SK-N-SH (cell line): ENCODE results near the gene SLC51A. TPM values are rescaled to one million over a fixed set of nuclear protein-coding genes. Genes with fewer than 3 reads are reported as not detected.

Experiments
- CTCF ChIA-PET: fragments of 300-600, 350-600 bp; formaldehyde crosslinking; extraction: SDS; loops from one replicate; lab custom pipeline; 2021; lab: Yijun Ruan, JAX
- POLR2A ChIA-PET: fragments of 350-600 bp; sonication (Branson Sonifier 250); formaldehyde crosslinking; extraction: SDS; loops from one replicate; lab custom pipeline; 2020; ENCODE audit warnings: antibody characterized with exemption, inconsistent platforms; lab: Yijun Ruan, JAX
- DNase-seq: peaks from one replicate; pipeline ENCODE4 v3.0.0; 2012
- H2AFZ ChIP-seq: fragments of 200-600 bp; sonication (generic); 2 replicates; pipeline ENCODE4 v1.8.1; 2016; ENCODE audit warnings: antibody characterized with exemption, mild to moderate bottlenecking, low read depth
- H3F3A ChIP-seq: fragments of 200-600 bp; sonication (generic); replicated peaks from 2 replicates; pipeline ENCODE3; 2016; ENCODE audit warnings: antibody characterized with exemption, mild to moderate bottlenecking; ENCODE audit not compliant: insufficient read depth
- H3K27ac ChIP-seq, 2 experiments: fragments of 200-500 bp in 1 of 2; fragments of 200-600 bp in 1 of 2; sonication (Bioruptor generic) in 1 of 2; sonication (generic), shearing (Covaris generic) in 1 of 2; 2 replicates each; pipeline versions ENCODE4 v1.5.1 to v1.6.1; 2014 to 2016; ENCODE audit warnings: low read depth in 2 of 2, inconsistent platforms in 1 of 2, low read length in 1 of 2, mild to moderate bottlenecking in 1 of 2, mixed read lengths in 1 of 2
- H3K27me3 ChIP-seq: fragments of 200-600 bp; sonication (generic), shearing (Covaris generic); 2 replicates; pipeline ENCODE4 v1.6.1; 2016; ENCODE audit warnings: mixed run types; ENCODE audit not compliant: insufficient read depth
- H3K36me3 ChIP-seq, 2 experiments: fragments of 200-500 bp in 1 of 2; fragments of 200-600 bp in 1 of 2; sonication (Bioruptor generic) in 1 of 2; sonication (generic) in 1 of 2; replicated peaks in 1 of 2; 2 replicates each; pipeline versions ENCODE3 to v1.5.1; 2014 to 2016; ENCODE audit warnings: low read length in 1 of 2, mild to moderate bottlenecking in 1 of 2; ENCODE audit not compliant: insufficient read depth in 2 of 2, control insufficient read depth in 1 of 2
- H3K4me1 ChIP-seq, 2 experiments: fragments of 200-500 bp in 1 of 2; fragments of 200-600 bp in 1 of 2; sonication (Bioruptor generic) in 1 of 2; sonication (generic), shearing (Covaris generic) in 1 of 2; 2 replicates each; pipeline versions ENCODE4 v1.5.1 to v1.6.1; 2014 to 2016; ENCODE audit warnings: low read depth in 1 of 2, low read length in 1 of 2, mixed run types in 1 of 2; ENCODE audit not compliant: insufficient read depth in 2 of 2, control insufficient read depth in 1 of 2
- H3K4me2 ChIP-seq: fragments of 200-600 bp; sonication (generic), shearing (Covaris generic); 2 replicates; pipeline ENCODE4 v1.6.1; 2017; ENCODE audit warnings: mixed run types
- H3K4me3 ChIP-seq, 2 experiments: fragments of 200-500 bp in 1 of 2; fragments of 200-600 bp in 1 of 2; sonication (Bioruptor generic) in 1 of 2; sonication (generic), shearing (Covaris generic) in 1 of 2; 2 replicates each; pipeline versions ENCODE4 v1.5.1 to v1.8.1; 2014 to 2016; ENCODE audit warnings: low read depth in 2 of 2, inconsistent platforms in 1 of 2, low read length in 1 of 2, mild to moderate bottlenecking in 1 of 2, mixed read lengths in 1 of 2, moderate library complexity in 1 of 2
- H3K79me2 ChIP-seq: fragments of 200-600 bp; sonication (generic); 2 replicates; pipeline ENCODE4 v1.8.1; 2017; ENCODE audit warnings: mild to moderate bottlenecking; ENCODE audit not compliant: insufficient read depth
- H3K9ac ChIP-seq: fragments of 200-600 bp; sonication (generic); 2 replicates; pipeline ENCODE4 v1.6.1; 2017; ENCODE audit warnings: mixed run types
- H3K9me2 ChIP-seq: fragments of 200-600 bp; sonication (generic); 2 replicates; pipeline ENCODE4 v1.6.1; 2017; ENCODE audit warnings: mixed run types
- H3K9me3 ChIP-seq: fragments of 200-600 bp; sonication (generic); 2 replicates; pipeline ENCODE4 v1.6.1; 2017; ENCODE audit warnings: mixed run types, mild to moderate bottlenecking, moderate library complexity
- H4K20me1 ChIP-seq: fragments of 200-600 bp; sonication (generic); 2 replicates; pipeline ENCODE4 v1.6.1; 2017; ENCODE audit warnings: mild to moderate bottlenecking, mixed run types; ENCODE audit not compliant: insufficient read depth
- FOXM1 ChIP-seq: IDR thresholded peaks from 2 replicates; pipeline ENCODE4 v1.4.0; 2012; ENCODE audit warnings: low read depth, mild to moderate bottlenecking
- JUND ChIP-seq: IDR thresholded peaks from 2 replicates; pipeline ENCODE4 v1.4.0; 2012
- MEF2A ChIP-seq: IDR thresholded peaks from 2 replicates; pipeline ENCODE4 v1.4.0; 2012; ENCODE audit warnings: low read depth, borderline replicate concordance
- POLR2AphosphoS5 ChIP-seq: IDR thresholded peaks from 2 replicates; pipeline ENCODE4 v1.6.1; 2012; ENCODE audit warnings: low read depth, low read length
- RAD21 ChIP-seq: IDR thresholded peaks from 2 replicates; pipeline ENCODE4 v1.6.1; 2012; ENCODE audit warnings: mild to moderate bottlenecking, low read length
- RCOR1 ChIP-seq: fragments of 150-350 bp; IDR thresholded peaks from 2 replicates; pipeline ENCODE4 v1.6.1; 2017; ENCODE audit warnings: antibody characterized with exemption, low read length
- RFX5 ChIP-seq: IDR thresholded peaks from 2 replicates; pipeline ENCODE4 v1.6.1; 2012; ENCODE audit warnings: mild to moderate bottlenecking, improper control_type of control experiment, low read length
- SIN3A ChIP-seq: IDR thresholded peaks from 2 replicates; pipeline ENCODE4 v1.6.1; 2012; ENCODE audit warnings: low read depth, mild to moderate bottlenecking, low read length, moderate library complexity, borderline replicate concordance
- TAF1 ChIP-seq: IDR thresholded peaks from 2 replicates; pipeline ENCODE4 v1.6.1; 2012; ENCODE audit warnings: low read depth, mild to moderate bottlenecking, low read length, moderate library complexity, borderline replicate concordance
- YY1 ChIP-seq: IDR thresholded peaks from 2 replicates; pipeline ENCODE4 v1.4.0; 2012; ENCODE audit warnings: low read depth, mild to moderate bottlenecking
- WGBS: methylation state at CpG from one replicate; pipeline ENCODE4 v1.1.6; 2017; ENCODE audit warnings: low lambda C conversion rate; 5-methylcytosine and 5-hydroxymethylcytosine counted together
- polyA plus RNA-seq, 3 experiments: library from polyadenylated mRNA; depleted of rRNA; stranded (reverse); fragments of >200 nt; gene quantifications; 2 replicates each; pipeline ENCODE4 v1.2.3, GENCODE V29; 2012
- TF ChIP-seq, protein P1 (sequence below): IDR thresholded peaks from 2 replicates; pipeline ENCODE4 v1.6.1; 2012; ENCODE audit warnings: mild to moderate bottlenecking, low read depth, low read length, moderate library complexity
- TF ChIP-seq, protein P2 (sequence below): fragments of 150-350 bp; IDR thresholded peaks from 2 replicates; pipeline ENCODE4 v1.6.1; 2017; ENCODE audit warnings: antibody characterized with exemption, low read length, low read depth, borderline replicate concordance
- TF ChIP-seq, protein P3 (sequence below): IDR thresholded peaks from 2 replicates; pipeline ENCODE4 v1.4.0; 2012; ENCODE audit warnings: low read depth, borderline replicate concordance

Gene SLC51A
- polyA plus RNA-seq, 1 of the 3 experiments (the other 2 are of a cell fraction), result not detected

DNA sequence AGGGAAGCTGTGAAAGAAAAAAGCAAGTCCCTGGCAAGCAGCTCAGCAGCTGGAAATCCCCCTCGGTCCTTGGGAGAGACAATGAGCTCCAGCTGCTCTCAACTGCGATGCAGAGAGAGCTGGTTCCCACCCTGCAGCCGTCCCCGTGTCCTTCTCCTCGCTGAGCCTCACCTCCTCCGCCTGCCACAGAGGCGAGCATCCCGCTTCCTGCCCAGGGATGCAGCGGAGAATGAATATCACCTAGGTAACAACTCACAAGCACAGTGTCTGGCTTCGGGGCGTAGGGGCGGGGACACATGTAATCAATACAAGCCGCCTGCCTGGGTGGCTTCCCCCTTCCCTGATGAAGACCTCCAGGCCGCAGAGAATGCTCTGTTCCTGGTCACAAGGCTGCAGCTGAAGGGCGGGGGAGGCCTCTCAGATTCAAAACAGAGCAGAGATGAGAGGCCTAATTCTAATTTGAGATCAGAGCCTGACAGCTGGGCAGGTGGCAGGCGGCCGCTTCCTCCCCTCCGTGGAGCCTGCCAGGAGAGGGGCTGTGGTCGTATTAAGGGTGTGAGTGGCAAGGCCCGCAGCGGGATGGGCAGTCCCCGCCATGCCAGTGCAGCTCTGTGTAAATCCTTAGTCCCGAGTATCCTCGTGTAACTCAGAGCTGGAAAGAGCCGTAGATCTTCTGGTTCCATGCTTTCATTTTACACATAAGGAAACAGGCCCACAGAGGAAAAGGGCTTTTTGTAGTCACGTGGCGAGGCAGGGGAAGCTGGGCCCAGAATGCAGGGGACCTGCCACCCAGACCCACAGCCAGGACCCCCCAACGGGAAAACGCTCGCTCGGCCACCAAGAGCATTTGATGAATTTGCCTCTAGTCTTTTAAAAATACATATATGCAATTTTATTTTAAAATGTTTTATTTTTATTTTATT, 29.4 kb upstream of the SLC51A start (continued):
- TF ChIP-seq POLR2AphosphoS5, result no peak
- no peak for TF ChIP-seq RAD21
- TF ChIP-seq, protein P1, sequence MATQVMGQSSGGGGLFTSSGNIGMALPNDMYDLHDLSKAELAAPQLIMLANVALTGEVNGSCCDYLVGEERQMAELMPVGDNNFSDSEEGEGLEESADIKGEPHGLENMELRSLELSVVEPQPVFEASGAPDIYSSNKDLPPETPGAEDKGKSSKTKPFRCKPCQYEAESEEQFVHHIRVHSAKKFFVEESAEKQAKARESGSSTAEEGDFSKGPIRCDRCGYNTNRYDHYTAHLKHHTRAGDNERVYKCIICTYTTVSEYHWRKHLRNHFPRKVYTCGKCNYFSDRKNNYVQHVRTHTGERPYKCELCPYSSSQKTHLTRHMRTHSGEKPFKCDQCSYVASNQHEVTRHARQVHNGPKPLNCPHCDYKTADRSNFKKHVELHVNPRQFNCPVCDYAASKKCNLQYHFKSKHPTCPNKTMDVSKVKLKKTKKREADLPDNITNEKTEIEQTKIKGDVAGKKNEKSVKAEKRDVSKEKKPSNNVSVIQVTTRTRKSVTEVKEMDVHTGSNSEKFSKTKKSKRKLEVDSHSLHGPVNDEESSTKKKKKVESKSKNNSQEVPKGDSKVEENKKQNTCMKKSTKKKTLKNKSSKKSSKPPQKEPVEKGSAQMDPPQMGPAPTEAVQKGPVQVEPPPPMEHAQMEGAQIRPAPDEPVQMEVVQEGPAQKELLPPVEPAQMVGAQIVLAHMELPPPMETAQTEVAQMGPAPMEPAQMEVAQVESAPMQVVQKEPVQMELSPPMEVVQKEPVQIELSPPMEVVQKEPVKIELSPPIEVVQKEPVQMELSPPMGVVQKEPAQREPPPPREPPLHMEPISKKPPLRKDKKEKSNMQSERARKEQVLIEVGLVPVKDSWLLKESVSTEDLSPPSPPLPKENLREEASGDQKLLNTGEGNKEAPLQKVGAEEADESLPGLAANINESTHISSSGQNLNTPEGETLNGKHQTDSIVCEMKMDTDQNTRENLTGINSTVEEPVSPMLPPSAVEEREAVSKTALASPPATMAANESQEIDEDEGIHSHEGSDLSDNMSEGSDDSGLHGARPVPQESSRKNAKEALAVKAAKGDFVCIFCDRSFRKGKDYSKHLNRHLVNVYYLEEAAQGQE, result no peak
- no peak for TF ChIP-seq MEF2A
- TF ChIP-seq, protein P2, sequence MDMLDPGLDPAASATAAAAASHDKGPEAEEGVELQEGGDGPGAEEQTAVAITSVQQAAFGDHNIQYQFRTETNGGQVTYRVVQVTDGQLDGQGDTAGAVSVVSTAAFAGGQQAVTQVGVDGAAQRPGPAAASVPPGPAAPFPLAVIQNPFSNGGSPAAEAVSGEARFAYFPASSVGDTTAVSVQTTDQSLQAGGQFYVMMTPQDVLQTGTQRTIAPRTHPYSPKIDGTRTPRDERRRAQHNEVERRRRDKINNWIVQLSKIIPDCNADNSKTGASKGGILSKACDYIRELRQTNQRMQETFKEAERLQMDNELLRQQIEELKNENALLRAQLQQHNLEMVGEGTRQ, result no peak
- no peak for TF ChIP-seq FOXM1
- no peak for TF ChIP-seq TAF1

DNA sequence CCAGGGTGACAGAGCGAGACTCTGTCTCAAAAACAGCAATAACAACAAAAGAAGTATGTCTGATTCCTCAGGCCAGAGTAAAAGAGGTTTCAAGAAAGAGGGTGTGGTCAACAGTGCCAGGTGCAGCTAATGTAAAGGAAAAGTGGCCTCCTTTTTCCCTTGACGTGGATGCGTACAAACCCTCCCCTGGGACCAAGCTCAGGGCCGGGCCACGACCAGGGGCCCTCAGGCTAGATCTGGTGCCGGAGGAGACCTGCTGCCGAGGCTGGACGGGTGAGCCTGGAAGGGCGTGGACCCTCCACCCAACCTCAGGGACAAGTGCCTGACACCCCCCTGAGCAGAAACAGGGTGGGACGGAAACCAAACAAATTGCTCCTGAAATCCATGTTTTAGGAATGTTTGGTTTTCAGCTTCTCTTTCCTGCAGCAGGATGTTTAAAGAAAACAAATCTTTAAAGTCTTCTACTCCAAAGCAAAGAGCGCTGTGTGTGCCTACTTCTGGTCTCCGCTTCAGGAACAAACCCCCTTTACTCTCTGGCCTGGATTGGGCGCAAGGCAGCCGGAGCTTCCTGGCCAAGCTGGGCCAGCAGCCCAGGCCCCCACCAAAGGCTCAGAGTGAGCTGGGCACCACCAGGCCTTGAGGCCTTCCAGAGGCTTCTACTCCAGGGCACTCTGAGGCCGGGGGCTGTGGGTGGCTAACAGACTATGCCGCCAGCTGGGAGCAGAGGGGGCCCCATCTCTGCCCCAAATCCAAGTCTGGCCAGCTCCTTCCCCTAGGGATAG, 26.6 kb upstream of the SLC51A start:
- Histone ChIP-seq H3K9me3 (no peaks in the 10 kb centered on the region), H3K9me2 (no peaks in the 10 kb centered on the region), H3K79me2 (no peaks in the 10 kb centered on the region), H3K4me2 (no peak overlapping the region), H3K9ac (no peak overlapping the region), H3K4me1 (peaks cover 0 to 38% of the 10 kb centered on the region in 2 experiments; a peak in 1 of 4 replicates), H3K27ac (no peak overlapping the region), H3K27me3 (no peaks in the 10 kb centered on the region), H3F3A (no peaks in the 10 kb centered on the region), H2AFZ (no peak overlapping the region), H4K20me1 (no peaks in the 10 kb centered on the region), H3K4me3 (no peak overlapping the region), H3K36me3 (no peaks in the 10 kb centered on the region)
- peak; percentile 4 for DNase-seq
- CTCF ChIA-PET, result interaction anchor here (13.7 kb wide), 1 partner anchor 117 kb away, joined by 258 read pairs; no protein-coding TSS in a partner anchor
- TF ChIP-seq YY1, result no peak
- TF ChIP-seq, protein P3, sequence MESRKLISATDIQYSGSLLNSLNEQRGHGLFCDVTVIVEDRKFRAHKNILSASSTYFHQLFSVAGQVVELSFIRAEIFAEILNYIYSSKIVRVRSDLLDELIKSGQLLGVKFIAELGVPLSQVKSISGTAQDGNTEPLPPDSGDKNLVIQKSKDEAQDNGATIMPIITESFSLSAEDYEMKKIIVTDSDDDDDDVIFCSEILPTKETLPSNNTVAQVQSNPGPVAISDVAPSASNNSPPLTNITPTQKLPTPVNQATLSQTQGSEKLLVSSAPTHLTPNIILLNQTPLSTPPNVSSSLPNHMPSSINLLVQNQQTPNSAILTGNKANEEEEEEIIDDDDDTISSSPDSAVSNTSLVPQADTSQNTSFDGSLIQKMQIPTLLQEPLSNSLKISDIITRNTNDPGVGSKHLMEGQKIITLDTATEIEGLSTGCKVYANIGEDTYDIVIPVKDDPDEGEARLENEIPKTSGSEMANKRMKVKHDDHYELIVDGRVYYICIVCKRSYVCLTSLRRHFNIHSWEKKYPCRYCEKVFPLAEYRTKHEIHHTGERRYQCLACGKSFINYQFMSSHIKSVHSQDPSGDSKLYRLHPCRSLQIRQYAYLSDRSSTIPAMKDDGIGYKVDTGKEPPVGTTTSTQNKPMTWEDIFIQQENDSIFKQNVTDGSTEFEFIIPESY, result no peak
- no peak for TF ChIP-seq POLR2AphosphoS5
- TF ChIP-seq JUND, result no peak
- no peak for TF ChIP-seq RCOR1
- TF ChIP-seq RFX5, result no peak
- no peak for TF ChIP-seq RAD21
- TF ChIP-seq SIN3A, result no peak
- 93% methylated on average over 13 of the region's 16 CpGs for WGBS
- POLR2A ChIA-PET, result no interaction called here
